ENCODE measurements around the gene VAV1. TPM values are rescaled to one million over a fixed set of nuclear protein-coding genes. Genes with fewer than 3 reads are reported as not detected.

The VAV1 gene
- 1.0 TPM for polyA plus RNA-seq (2013, experiment 1 of 2)
- 0.92 TPM for polyA plus RNA-seq (2013, experiment 2 of 2)

DNA sequence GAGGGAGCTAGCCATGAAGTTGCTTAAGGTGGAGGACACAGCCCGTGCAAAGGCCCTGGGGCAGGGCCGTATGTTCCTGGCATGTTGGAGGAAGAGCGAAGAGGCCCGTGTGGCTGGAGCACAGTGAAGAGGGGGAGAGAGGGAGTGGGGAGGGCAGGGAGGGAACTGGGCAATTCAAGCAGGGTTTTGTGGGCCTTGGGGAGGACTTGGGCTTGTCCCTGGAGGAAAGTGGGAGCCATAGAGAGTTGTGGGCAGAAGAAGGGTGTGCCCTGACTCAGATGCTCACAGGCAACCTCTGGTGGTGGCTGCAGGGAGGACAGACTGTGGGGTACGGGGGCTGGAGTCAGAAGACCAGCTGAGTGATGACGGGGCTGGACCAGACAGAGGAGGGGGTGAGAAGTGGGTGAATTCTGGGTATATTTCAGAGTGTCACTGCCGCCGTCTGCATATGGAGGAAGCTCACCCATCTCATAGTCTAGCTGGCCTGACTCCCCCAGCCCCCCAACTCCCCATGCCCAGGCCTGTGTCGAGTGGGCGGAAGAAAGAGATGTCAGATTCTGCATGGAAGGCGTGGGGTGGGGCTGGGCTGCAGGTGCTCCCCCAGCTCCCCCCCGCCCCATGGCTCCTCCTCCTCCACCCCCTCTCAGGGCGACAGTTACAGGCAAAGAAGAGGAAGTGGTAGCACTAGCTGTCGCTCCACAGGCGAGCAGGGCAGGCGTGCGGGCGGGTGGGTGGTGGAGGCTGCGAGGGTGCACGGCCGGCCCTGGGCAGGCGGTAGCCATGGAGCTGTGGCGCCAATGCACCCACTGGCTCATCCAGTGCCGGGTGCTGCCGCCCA, at the start of gene VAV1:
Gene VAV1 (plus strand): TSS at position 681 of the 838 bp plus-strand sequence. CDS start 100 bp downstream, at position 781.
- Histone ChIP-seq H3K4me2 (ENCODE audit: low read length) (no peak within 1 kb of the TSS), H3K18ac (ENCODE audit: low read length) (no peak within 1 kb of the TSS), H3K9ac (ENCODE audit: low read length) (no peak within 1 kb of the TSS), H3K27me3 (ENCODE audit: insufficient read depth, low read length, poor library complexity) (no peaks in the 10 kb centered on the region), H4K8ac (ENCODE audit: low read depth, low read length) (no peak within 1 kb of the TSS), H2BK120ac (ENCODE audit: low read depth, low read length) (no peak within 1 kb of the TSS), H4K5ac (ENCODE audit: low read length) (no peak within 1 kb of the TSS), H3K4ac (ENCODE audit: low read depth, low read length) (no peak within 1 kb of the TSS), H2AK5ac (ENCODE audit: low read length) (no peak within 1 kb of the TSS), H3K4me1 (ENCODE audit: control insufficient read depth, low read depth, low read length) (no peaks in the 10 kb centered on the region), H3K56ac (ENCODE audit: low read length) (no peak within 1 kb of the TSS), H3K79me2 (ENCODE audit: control insufficient read depth, insufficient read depth, low read length) (no peaks in the 10 kb centered on the region), H2BK15ac (replicated peaks; ENCODE audit: low read depth) (no peak within 1 kb of the TSS), H3K23ac (ENCODE audit: low read length) (no peak within 1 kb of the TSS), H3K79me1 (ENCODE audit: low read length) (no peaks in the 10 kb centered on the region), H3K27ac (ENCODE audit: low read depth, low read length) (no peak within 1 kb of the TSS), H3K36me3 (ENCODE audit: control insufficient read depth, insufficient read depth, low read length) (no peaks in the 10 kb centered on the region), H3K4me3 (ENCODE audit: low read length) (no peak within 1 kb of the TSS), H2BK5ac (ENCODE audit: low read length) (no peak within 1 kb of the TSS)
- WGBS (ENCODE audit: extremely low coverage, insufficient coverage, low lambda C conversion rate) = no CpG with 5 or more reads among the region's 25 CpGs
- DNase-seq = no peak

GRCh38 chr19:6723108-6723618, 49.3 kb upstream of the VAV1 start:
- no peak overlapping the region for H2BK5ac ChIP-seq (ENCODE audit: low read length)
- no peak overlapping the region for H3K27ac ChIP-seq (ENCODE audit: low read depth, low read length)
- no peak overlapping the region for H4K5ac ChIP-seq (ENCODE audit: low read length)
- no peak overlapping the region for H3K23ac ChIP-seq (ENCODE audit: low read length)
- H3K4me3 ChIP-seq (ENCODE audit: low read length) = no peak overlapping the region
- H2BK15ac ChIP-seq (replicated peaks; ENCODE audit: low read depth) = no peak overlapping the region
- no peaks in the 10 kb centered on the region for H3K36me3 ChIP-seq (ENCODE audit: control insufficient read depth, insufficient read depth, low read length)
- no peak overlapping the region for H3K9ac ChIP-seq (ENCODE audit: low read length)
- H3K4ac ChIP-seq (ENCODE audit: low read depth, low read length) = no peak overlapping the region
- H2AK5ac ChIP-seq (ENCODE audit: low read length) = no peak overlapping the region
- no peaks in the 10 kb centered on the region for H3K79me1 ChIP-seq (ENCODE audit: low read length)
- H3K79me2 ChIP-seq (ENCODE audit: control insufficient read depth, insufficient read depth, low read length) = no peaks in the 10 kb centered on the region
- no peaks in the 10 kb centered on the region for H3K27me3 ChIP-seq (ENCODE audit: insufficient read depth, low read length, poor library complexity)
- no peak overlapping the region for H3K4me2 ChIP-seq (ENCODE audit: low read length)
- peak overlapping the region; percentile 22 for H3K56ac ChIP-seq (ENCODE audit: low read length)
- no peaks in the 10 kb centered on the region for H3K4me1 ChIP-seq (ENCODE audit: control insufficient read depth, low read depth, low read length)
- peak; percentile 63 for DNase-seq
- H2BK120ac ChIP-seq (ENCODE audit: low read depth, low read length) = no peak overlapping the region
- H3K18ac ChIP-seq (ENCODE audit: low read length) = no peak overlapping the region
- H4K8ac ChIP-seq (ENCODE audit: low read depth, low read length) = no peak overlapping the region
- WGBS (ENCODE audit: extremely low coverage, insufficient coverage, low lambda C conversion rate) = no CpG with 5 or more reads among the region's 13 CpGs

- DNase-seq = no peak
Observed at GRCh38 chr19:6723738-6724137, 48.8 kb upstream of the VAV1 start.

GRCh38 chr19:6724631-6725492, 47.6 kb upstream of the VAV1 start:
- DNase-seq = no peak
- Histone ChIP-seq H3K27ac (ENCODE audit: low read depth, low read length) (no peak overlapping the region), H3K4me3 (ENCODE audit: low read length) (no peak overlapping the region), H4K8ac (ENCODE audit: low read depth, low read length) (no peak overlapping the region), H2BK5ac (ENCODE audit: low read length) (no peak overlapping the region), H2BK120ac (ENCODE audit: low read depth, low read length) (no peak overlapping the region), H4K5ac (ENCODE audit: low read length) (no peak overlapping the region), H2BK15ac (replicated peaks; ENCODE audit: low read depth) (no peak overlapping the region), H3K27me3 (ENCODE audit: insufficient read depth, low read length, poor library complexity) (no peaks in the 10 kb centered on the region), H3K9ac (ENCODE audit: low read length) (no peak overlapping the region), H3K23ac (ENCODE audit: low read length) (no peak overlapping the region), H3K79me1 (ENCODE audit: low read length) (no peaks in the 10 kb centered on the region), H2AK5ac (ENCODE audit: low read length) (no peak overlapping the region), H3K56ac (ENCODE audit: low read length) (no peak overlapping the region), H3K36me3 (ENCODE audit: control insufficient read depth, insufficient read depth, low read length) (no peaks in the 10 kb centered on the region), H3K4me2 (ENCODE audit: low read length) (no peak overlapping the region), H3K18ac (ENCODE audit: low read length) (no peak overlapping the region), H3K4ac (ENCODE audit: low read depth, low read length) (no peak overlapping the region), H3K79me2 (ENCODE audit: control insufficient read depth, insufficient read depth, low read length) (no peaks in the 10 kb centered on the region), H3K4me1 (ENCODE audit: control insufficient read depth, low read depth, low read length) (no peaks in the 10 kb centered on the region)
- WGBS (ENCODE audit: extremely low coverage, insufficient coverage, low lambda C conversion rate) = no CpG with 5 or more reads among the region's 15 CpGs

More at GRCh38 chr19:6723738-6724137, 48.8 kb upstream of the VAV1 start:
- Histone ChIP-seq H3K27ac (ENCODE audit: low read depth, low read length) (no peak overlapping the region), H3K79me2 (ENCODE audit: control insufficient read depth, insufficient read depth, low read length) (no peaks in the 10 kb centered on the region), H3K27me3 (ENCODE audit: insufficient read depth, low read length, poor library complexity) (no peaks in the 10 kb centered on the region), H3K4me2 (ENCODE audit: low read length) (no peak overlapping the region), H2BK120ac (ENCODE audit: low read depth, low read length) (no peak overlapping the region), H3K18ac (ENCODE audit: low read length) (no peak overlapping the region), H3K4me3 (ENCODE audit: low read length) (no peak overlapping the region), H4K8ac (ENCODE audit: low read depth, low read length) (no peak overlapping the region), H3K4ac (ENCODE audit: low read depth, low read length) (no peak overlapping the region), H2BK5ac (ENCODE audit: low read length) (no peak overlapping the region), H2AK5ac (ENCODE audit: low read length) (no peak overlapping the region), H3K56ac (ENCODE audit: low read length) (no peak overlapping the region), H4K5ac (ENCODE audit: low read length) (no peak overlapping the region), H3K79me1 (ENCODE audit: low read length) (no peaks in the 10 kb centered on the region), H3K36me3 (ENCODE audit: control insufficient read depth, insufficient read depth, low read length) (no peaks in the 10 kb centered on the region), H3K9ac (ENCODE audit: low read length) (no peak overlapping the region), H3K23ac (ENCODE audit: low read length) (no peak overlapping the region), H2BK15ac (replicated peaks; ENCODE audit: low read depth) (no peak overlapping the region), H3K4me1 (ENCODE audit: control insufficient read depth, low read depth, low read length) (no peaks in the 10 kb centered on the region)
- no CpG with 5 or more reads among the region's 5 CpGs for WGBS (ENCODE audit: extremely low coverage, insufficient coverage, low lambda C conversion rate)

DNA sequence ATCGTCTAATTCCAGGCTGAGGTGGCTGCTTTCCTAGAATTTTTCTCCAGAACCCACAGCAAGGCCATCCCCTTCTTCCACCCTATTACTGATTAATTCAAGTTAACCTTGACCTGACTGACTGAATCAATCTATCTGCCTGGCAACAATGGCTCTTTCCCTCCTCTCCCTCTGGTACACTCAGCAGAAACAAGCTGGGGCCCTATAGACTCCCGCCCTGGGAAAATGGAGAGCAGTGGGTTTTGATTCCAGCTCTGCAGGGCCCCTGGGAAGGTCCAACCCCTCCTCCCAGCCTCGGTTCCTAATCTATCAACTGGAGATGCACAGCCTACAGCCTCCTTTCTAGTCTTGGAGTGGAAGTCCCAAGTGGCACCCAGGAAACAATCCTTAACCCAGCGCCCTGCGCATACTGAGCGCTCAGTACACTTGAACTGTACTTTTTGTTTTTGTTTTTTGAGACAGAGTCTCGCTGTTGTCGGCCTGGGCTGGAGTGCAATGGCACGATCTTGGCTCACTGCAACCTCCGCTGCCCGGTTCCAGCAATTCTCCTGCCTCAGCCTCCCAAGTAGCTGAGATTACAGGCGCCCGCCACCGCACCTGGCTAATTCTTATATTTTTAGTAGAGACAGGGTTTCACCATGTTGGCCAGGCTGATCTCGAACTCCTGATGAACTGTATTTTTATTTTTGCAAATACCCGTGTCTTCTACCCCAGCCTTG, 46.8 kb upstream of the VAV1 start:
- H2AK5ac ChIP-seq (ENCODE audit: low read length) = no peak overlapping the region
- H4K5ac ChIP-seq (ENCODE audit: low read length) = no peak overlapping the region
- no peak overlapping the region for H2BK5ac ChIP-seq (ENCODE audit: low read length)
- H3K23ac ChIP-seq (ENCODE audit: low read length) = no peak overlapping the region
- no peak overlapping the region for H2BK120ac ChIP-seq (ENCODE audit: low read depth, low read length)
- H3K56ac ChIP-seq (ENCODE audit: low read length) = no peak overlapping the region
- H3K79me1 ChIP-seq (ENCODE audit: low read length) = no peaks in the 10 kb centered on the region
- no peak overlapping the region for H4K8ac ChIP-seq (ENCODE audit: low read depth, low read length)
- no peak overlapping the region for H3K4me2 ChIP-seq (ENCODE audit: low read length)
- no peaks in the 10 kb centered on the region for H3K36me3 ChIP-seq (ENCODE audit: control insufficient read depth, insufficient read depth, low read length)
- DNase-seq = no peak
- H3K4me1 ChIP-seq (ENCODE audit: control insufficient read depth, low read depth, low read length) = no peaks in the 10 kb centered on the region
- no peak overlapping the region for H3K4ac ChIP-seq (ENCODE audit: low read depth, low read length)
- no peak overlapping the region for H3K27ac ChIP-seq (ENCODE audit: low read depth, low read length)
- no CpG with 5 or more reads among the region's 16 CpGs for WGBS (ENCODE audit: extremely low coverage, insufficient coverage, low lambda C conversion rate)
- no peak overlapping the region for H3K4me3 ChIP-seq (ENCODE audit: low read length)
- no peaks in the 10 kb centered on the region for H3K27me3 ChIP-seq (ENCODE audit: insufficient read depth, low read length, poor library complexity)
- H3K18ac ChIP-seq (ENCODE audit: low read length) = no peak overlapping the region
- H2BK15ac ChIP-seq (replicated peaks; ENCODE audit: low read depth) = no peak overlapping the region
- no peak overlapping the region for H3K9ac ChIP-seq (ENCODE audit: low read length)
- H3K79me2 ChIP-seq (ENCODE audit: control insufficient read depth, insufficient read depth, low read length) = no peaks in the 10 kb centered on the region
